ENCODE measurements around the gene TRPV4.

TRPV4 gene

DNA sequence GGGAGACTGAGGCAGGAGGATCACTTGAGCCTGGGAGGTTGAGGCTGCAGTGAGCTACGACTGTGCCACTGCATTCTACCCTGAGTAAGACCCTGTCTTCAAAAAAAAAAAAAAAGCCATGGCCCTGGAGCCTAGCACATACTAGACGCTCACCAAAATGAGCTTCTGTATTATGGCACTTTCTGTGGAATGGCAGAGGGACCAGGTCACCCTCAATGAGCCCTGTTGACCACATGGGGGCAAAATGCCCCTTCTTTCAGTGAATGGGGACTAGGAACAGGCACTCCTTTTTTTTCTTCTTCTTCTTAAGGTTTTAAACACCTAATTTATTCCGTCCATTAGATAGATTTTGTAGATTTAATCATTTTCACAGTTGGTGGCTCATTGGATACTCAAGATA is 69.1 kb downstream of the TRPV4 start:
- DNase-seq (ENCODE audit: low read depth in 2 of 2, low spot score in 1 of 2), result no peak

GRCh38 chr12:109763201-109763841 is 69.9 kb downstream of the TRPV4 start:
- no peak for DNase-seq (ENCODE audit: low read depth in 2 of 2, low spot score in 1 of 2)

- DNase-seq (ENCODE audit: low read depth in 2 of 2, low spot score in 1 of 2), result no peak
These were observed 70.5 kb downstream of the TRPV4 start for GRCh38 chr12:109762673-109763191.

DNA sequence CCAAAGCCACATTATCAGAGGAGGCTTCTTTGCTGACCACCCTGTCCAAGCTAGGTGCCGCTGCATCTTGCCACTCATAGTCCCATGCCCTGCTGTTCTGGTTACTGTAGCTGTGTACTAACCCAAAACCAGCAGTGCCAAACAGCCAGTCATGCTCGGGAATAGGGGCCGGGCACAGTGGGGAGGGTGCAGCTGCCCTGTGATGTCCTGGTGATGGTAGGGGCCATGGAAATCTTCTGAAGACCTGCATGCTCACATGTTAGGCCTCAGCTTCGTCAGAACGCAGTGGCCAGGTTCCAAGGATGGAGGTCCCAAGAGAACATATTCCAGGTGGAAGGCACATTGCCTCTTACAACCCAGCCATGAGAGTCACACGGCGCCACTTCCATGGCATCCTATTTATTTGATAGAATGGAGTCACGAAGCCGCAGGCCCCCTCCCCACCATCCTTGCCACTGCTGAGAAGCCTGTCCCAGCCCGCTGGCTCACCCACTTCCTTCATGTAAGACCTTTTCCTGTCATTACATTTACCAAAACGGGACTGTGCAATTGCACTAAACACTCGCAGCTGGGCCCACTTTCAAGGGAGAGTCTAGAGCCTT is 71.0 kb downstream of the TRPV4 start:
- no peak for DNase-seq (ENCODE audit: low read depth in 2 of 2, low spot score in 1 of 2)

GRCh38 chr12:109760930-109761921 is 72.0 kb downstream of the TRPV4 start:
- DNase-seq (ENCODE audit: low read depth in 2 of 2, low spot score in 1 of 2), result no peak

GRCh38 chr12:109760031-109760929 is 72.9 kb downstream of the TRPV4 start:
- DNase-seq (ENCODE audit: low read depth in 2 of 2, low spot score in 1 of 2), result no peak

GRCh38 chr12:109759595-109759994 is 73.6 kb downstream of the TRPV4 start:
- no peak for DNase-seq (ENCODE audit: low read depth in 2 of 2, low spot score in 1 of 2)

- no peak for DNase-seq (ENCODE audit: low read depth in 2 of 2, low spot score in 1 of 2)
These were observed 74.5 kb downstream of the TRPV4 start for GRCh38 chr12:109758426-109759420.

DNA sequence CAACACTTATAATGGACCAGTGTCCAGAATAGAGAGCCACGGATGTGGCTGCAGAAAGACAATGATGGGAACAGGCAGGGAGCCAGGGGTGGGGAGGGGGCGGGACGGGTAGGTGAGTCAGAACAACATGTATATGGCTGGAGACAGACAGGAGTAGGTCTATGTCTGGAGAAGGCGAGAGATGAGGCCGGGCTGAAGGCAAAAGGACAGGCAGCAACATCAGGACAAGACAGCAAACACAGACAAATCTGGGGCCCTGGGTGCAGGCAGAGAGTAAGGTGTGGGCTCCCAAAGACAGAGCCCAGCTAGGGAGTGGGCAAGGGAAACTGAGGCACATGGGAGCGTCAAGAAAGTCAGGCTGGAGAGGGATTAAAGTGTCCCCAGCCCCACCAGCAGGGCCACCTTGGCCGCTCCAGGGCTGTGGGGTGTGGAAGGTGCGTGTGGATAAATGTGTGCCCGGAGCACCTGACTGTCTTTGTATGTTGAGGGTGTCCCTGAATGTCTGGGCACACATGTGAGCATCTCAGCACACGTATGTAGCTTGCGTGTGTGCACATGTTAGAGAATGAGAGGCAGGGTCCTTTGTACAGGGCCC is 75.4 kb downstream of the TRPV4 start:
- no peak for DNase-seq (ENCODE audit: low read depth in 2 of 2, low spot score in 1 of 2)

- DNase-seq (ENCODE audit: low read depth in 2 of 2, low spot score in 1 of 2), result no peak
These were observed 76.7 kb downstream of the TRPV4 start for GRCh38 chr12:109756457-109756856.

- DNase-seq (ENCODE audit: low read depth in 2 of 2, low spot score in 1 of 2), result no peak
These were observed 79.2 kb downstream of the TRPV4 start for GRCh38 chr12:109753959-109754358.

- no peak for DNase-seq (ENCODE audit: low read depth in 2 of 2, low spot score in 1 of 2)
These were observed 80.2 kb downstream of the TRPV4 start for GRCh38 chr12:109753054-109753401.

- no peak for DNase-seq (ENCODE audit: low read depth in 2 of 2, low spot score in 1 of 2)
These were observed 80.8 kb downstream of the TRPV4 start for GRCh38 chr12:109752117-109753053.

DNA sequence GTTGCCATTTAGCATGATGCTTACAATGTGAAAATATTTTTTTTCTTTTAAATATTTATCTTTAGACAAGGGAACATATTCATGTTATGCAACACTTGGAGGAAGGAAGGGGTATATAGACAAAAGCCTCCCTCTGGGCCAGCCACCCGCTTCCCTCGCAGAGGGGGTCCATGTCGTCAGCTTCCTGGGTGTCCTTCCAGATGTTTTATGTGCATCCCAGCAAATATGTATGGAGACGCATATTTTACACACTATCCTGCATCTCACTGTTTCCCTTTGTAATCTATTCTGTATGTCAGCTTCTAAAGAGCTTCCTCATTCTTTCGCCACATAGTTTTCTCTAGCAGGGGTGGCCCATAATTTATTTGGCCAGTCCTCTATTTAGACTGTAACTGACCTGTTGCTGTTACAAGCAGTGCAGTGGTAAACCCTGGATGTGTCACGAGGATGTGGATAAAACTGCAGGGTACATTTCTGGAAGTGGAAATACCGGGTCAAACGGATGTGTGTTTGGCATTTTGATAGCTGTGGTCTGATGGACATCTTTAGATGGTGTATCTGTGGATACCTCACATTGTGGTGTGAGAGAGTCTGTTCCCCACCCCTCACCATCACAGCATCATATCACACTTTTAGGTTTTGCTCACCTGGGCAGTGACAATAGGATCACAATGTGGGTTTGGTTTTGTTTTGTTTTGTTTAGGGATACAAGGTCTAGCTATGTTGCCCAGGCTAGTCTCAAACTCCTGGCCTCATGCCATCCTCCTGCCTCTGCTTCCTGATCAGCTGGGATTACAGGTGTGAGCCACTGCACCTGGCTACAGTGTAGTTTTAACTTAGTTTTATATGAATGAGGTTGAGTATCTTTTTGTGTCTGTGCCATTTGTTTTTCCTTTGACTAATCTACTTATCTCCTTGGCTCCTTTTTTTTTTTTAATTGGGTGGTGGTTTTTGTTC is 87.9 kb downstream of the TRPV4 start:
- DNase-seq (ENCODE audit: low read depth in 2 of 2, low spot score in 1 of 2), result no peak

DNA sequence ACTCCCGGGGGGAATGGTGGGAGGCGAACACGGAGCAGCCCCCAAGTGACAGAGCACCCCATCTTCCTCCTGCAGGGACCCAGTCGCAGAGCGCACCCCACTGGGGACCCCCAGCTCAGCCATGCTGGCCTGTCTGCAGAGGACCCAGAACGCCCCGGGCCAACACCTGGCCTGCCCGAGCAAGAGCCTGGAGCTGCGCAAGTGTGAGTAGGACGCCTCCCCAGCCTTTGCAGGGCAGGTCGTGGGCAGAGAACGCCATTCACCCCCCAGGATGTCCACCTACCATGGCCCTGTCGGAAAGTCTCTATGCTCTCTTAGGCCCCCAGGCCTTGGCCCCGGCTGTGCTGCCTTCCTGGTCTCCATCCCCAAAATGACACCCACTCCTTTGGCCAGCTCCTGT is 89.2 kb downstream of the TRPV4 start:
- DNase-seq (ENCODE audit: low read depth in 2 of 2, low spot score in 1 of 2), result no peak

DNA sequence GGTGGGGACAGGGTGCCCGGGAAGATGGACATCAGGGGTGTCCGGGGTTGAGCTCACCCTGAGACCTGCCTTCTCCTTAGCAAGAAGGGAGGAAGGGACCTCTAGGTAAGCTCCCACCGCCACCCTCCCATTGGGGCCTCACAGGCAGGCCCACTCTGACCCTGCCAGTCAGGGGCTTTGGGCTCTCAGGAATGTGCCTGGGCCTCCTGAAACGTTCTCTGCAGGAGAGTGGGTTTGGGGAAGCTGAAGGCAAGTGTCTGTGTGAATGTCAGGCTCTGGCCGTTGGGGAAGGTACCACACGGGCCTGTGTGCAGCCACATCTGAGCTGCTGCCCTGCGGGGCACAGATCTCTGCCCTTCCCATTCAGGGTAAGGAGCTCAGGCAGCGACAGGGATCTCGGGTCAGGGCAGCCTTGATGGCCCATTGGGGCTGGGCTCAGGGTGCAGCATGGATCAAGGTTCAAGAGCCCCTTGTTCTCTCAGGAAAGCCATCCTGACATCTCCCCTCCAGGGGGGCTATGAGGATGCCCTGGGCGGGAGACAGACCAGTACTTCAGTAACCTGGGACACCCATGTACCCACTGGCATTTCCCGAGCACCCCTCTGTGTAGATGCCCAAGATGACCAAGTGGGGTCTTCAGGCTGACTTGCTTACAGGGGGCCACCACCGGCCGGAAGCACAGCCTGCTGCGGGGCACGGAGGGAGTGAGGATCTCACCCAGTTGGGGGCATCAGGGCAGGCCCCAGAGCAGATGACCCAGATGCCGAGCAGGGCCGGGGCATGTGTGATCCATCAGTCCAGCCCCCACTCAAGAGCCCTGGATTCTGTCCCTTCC is 89.9 kb downstream of the TRPV4 start:
- DNase-seq (ENCODE audit: low read depth in 2 of 2, low spot score in 1 of 2), result no peak

Measured in stimulated activated CD8-positive, alpha-beta memory T cell treated with anti-CD3 and anti-CD28 coated beads, Interleukin-4, amount 100 ng/mL, for 4 hours (primary cell).